ENCODE data around the gene PARD3. TPM values are rescaled to one million over a fixed set of nuclear protein-coding genes. Genes with fewer than 3 reads are reported as not detected.

Gene PARD3
- polyA plus RNA-seq, 2 of the 4 experiments (the other 2 are of a cell fraction), result 110 to 200 TPM

DNA sequence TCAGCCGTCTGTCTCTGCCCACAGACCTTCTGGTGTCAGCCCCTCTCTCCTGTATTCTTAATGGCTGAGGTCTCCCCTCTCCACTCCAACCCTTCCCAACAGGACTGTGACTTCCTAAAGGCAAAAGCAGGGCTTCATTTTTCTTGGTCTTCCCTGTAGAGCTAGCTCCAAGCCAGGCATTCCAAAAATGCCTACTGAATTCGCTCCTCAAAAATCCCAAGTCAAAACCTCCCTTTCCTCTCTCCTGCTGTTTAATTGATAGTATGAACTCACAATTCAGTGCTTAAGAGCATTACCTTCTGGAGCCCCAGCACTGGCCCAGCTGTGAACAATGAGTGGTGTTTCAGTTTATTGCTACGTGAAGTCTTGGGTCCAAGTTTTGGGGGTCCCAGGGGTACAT lies 628.4 kb downstream of the PARD3 start:
- ChIA-PET POLR2A (no interaction called here), CTCF (interaction anchor here (1.0 to 1.7 kb wide), 2 partner anchors 22 to 441 kb away, joined by 3 to 5 read pairs; no protein-coding TSS in a partner anchor)
- no peak for FAIRE-seq
- no peak for DNase-seq (ENCODE audit: low read depth in 1 of 2, low spot score in 1 of 2)
- H3K4me2 ChIP-seq, result no peak overlapping the region
- no peak for ATAC-seq
- no peaks in the 10 kb centered on the region for H3K9me3 ChIP-seq
- WGBS (ENCODE audit: missing lambda C conversion rate), result 100% methylated on average over 3 of the region's 3 CpGs
- H3K4me3 ChIP-seq, result no peak overlapping the region
- no peak for TF ChIP-seq MAFK (IDR thresholded peaks at IDR 0.05; ENCODE audit: partially characterized antibody)
- no peak for TF ChIP-seq E2F6 (IDR thresholded peaks at IDR 0.05; ENCODE audit: borderline replicate concordance, low read depth)
- TF ChIP-seq ESRRA (IDR thresholded peaks at IDR 0.05; ENCODE audit: borderline replicate concordance, low read length), result no peak
- H3K27ac ChIP-seq, result no peak overlapping the region
- H3K4me1 ChIP-seq, result peaks cover 12% of the 10 kb centered on the region; the same call in 2 of the 3 replicates

DNA sequence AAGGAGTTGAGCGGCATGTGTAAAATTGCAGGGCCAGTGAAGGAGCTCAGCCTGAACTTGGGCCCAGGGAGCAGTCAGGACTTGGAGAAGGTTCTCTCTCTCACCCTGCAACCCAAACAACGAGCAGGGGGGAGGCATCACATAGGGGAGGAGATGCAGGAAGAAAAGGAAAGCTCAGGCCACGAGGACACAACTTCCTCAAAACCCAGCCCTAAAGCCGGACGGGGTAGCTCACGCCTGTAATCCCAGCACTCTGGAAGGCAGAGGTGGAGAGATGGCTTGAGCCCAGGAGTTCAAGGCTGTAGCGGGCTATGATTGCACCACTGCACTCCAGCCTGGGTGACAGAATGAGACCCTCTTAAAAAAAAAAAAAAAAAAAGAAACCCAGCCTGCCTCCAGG lies 629.1 kb downstream of the PARD3 start:
- H3K4me2 ChIP-seq, result no peak overlapping the region
- CTCF ChIA-PET, result interaction anchor here (1.0 to 2.1 kb wide), 2 partner anchors 16 to 442 kb away, joined by 3 to 4 read pairs; no protein-coding TSS in a partner anchor
- POLR2A ChIA-PET, result no interaction called here
- FAIRE-seq, result no peak
- ATAC-seq, result no peak
- H3K27ac ChIP-seq, result no peak overlapping the region
- WGBS (ENCODE audit: missing lambda C conversion rate), result 82% methylated on average over 7 of the region's 7 CpGs
- no peaks in the 10 kb centered on the region for H3K9me3 ChIP-seq
- no peak overlapping the region for H3K4me3 ChIP-seq
- no peak for DNase-seq (ENCODE audit: low read depth in 1 of 2, low spot score in 1 of 2)
- peaks cover 17% of the 10 kb centered on the region; the same call in 2 of the 3 replicates for H3K4me1 ChIP-seq
- no peak for TF ChIP-seq CHD2 (IDR thresholded peaks at IDR 0.05; ENCODE audit: low read length, partially characterized antibody)

- Histone ChIP-seq H3K4me2 (no peak overlapping the region; the same call in 2 of the 3 replicates), H3K4me3 (no peak overlapping the region), H3K4me1 (peaks cover 17% of the 10 kb centered on the region; the same call in 2 of the 3 replicates), H3K9me3 (no peaks in the 10 kb centered on the region), H3K27ac (no peak overlapping the region)
- 88% methylated on average over 1 of the region's 1 CpG for WGBS (ENCODE audit: missing lambda C conversion rate)
- TF ChIP-seq, protein P1, sequence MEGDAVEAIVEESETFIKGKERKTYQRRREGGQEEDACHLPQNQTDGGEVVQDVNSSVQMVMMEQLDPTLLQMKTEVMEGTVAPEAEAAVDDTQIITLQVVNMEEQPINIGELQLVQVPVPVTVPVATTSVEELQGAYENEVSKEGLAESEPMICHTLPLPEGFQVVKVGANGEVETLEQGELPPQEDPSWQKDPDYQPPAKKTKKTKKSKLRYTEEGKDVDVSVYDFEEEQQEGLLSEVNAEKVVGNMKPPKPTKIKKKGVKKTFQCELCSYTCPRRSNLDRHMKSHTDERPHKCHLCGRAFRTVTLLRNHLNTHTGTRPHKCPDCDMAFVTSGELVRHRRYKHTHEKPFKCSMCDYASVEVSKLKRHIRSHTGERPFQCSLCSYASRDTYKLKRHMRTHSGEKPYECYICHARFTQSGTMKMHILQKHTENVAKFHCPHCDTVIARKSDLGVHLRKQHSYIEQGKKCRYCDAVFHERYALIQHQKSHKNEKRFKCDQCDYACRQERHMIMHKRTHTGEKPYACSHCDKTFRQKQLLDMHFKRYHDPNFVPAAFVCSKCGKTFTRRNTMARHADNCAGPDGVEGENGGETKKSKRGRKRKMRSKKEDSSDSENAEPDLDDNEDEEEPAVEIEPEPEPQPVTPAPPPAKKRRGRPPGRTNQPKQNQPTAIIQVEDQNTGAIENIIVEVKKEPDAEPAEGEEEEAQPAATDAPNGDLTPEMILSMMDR (IDR thresholded peaks at IDR 0.05), result no peak
- TF ChIP-seq SREBF2 (IDR thresholded peaks at IDR 0.05) (no peak), ZC3H11A (IDR thresholded peaks at IDR 0.05) (no peak), NFE2L2 (conservative IDR thresholded peaks at IDR 0.05; ENCODE audit: low read length) (no peak), ELK1 (IDR thresholded peaks at IDR 0.05; ENCODE audit: low read depth, low read length) (no peak), KDM5A (IDR thresholded peaks at IDR 0.05) (no peak), TFCP2L1 (CRISPR knock-in tag; IDR thresholded peaks at IDR 0.05) (no peak), RCOR1 (IDR thresholded peaks at IDR 0.05; ENCODE audit: low read depth, low read length) (no peak)
- TF ChIP-seq, protein P2, sequence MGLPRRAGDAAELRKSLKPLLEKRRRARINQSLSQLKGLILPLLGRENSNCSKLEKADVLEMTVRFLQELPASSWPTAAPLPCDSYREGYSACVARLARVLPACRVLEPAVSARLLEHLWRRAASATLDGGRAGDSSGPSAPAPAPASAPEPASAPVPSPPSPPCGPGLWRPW (IDR thresholded peaks at IDR 0.05), result no peak
- ATAC-seq (no peak), DNase-seq (ENCODE audit: low read depth in 1 of 2, low spot score in 1 of 2) (no peak), FAIRE-seq (no peak)
- CTCF ChIA-PET, result interaction anchor here (0.7 to 2.1 kb wide), 2 partner anchors 15 to 851 kb away, joined by 3 to 4 read pairs; partner anchors contain the start of gene NRP1
- POLR2A ChIA-PET, result interaction anchor here (0.6 kb wide), 1 partner anchor 16 kb away, joined by 4 read pairs; no protein-coding TSS in a partner anchor
These were observed 630.1 kb downstream of the PARD3 start for GRCh38 chr10:34184939-34185386.

DNA sequence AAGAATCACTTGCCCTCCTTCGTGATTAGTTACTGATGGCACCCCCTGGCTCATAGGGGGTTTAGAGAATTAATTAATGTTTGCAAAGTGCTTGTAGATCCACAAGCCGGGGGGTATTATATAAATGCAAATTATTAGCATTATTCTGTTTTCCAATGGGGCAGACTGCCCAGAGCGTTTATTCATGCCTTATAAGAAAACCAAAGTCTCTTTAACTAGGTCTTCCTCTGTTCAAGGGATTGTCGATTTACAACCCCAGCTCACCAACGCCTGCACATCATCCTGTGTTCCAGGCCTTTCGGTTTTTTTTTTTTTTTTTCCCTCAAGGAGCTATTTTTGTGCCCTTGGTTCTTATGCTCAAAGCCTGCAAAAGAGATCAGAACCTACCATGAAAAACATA lies 630.7 kb downstream of the PARD3 start:
- ATAC-seq (no peak), FAIRE-seq (no peak), DNase-seq (ENCODE audit: low read depth in 1 of 2, low spot score in 1 of 2) (no peak)
- WGBS (ENCODE audit: missing lambda C conversion rate), result 96% methylated on average over 6 of the region's 6 CpGs
- H3K9me3 ChIP-seq, result no peaks in the 10 kb centered on the region
- ChIA-PET CTCF (interaction anchor here (0.7 to 2.1 kb wide), 2 partner anchors 14 to 850 kb away, joined by 3 to 4 read pairs; partner anchors contain the start of gene NRP1), POLR2A (interaction anchor here (0.6 kb wide), 2 partner anchors 10 to 15 kb away, joined by 3 to 4 read pairs; no protein-coding TSS in a partner anchor)
- no peak overlapping the region for H3K27ac ChIP-seq
- H3K4me3 ChIP-seq, result no peak overlapping the region
- H3K4me1 ChIP-seq, result peaks cover 17% of the 10 kb centered on the region; the same call in 2 of the 3 replicates
- H3K4me2 ChIP-seq, result no peak overlapping the region
- TF ChIP-seq CHD2 (IDR thresholded peaks at IDR 0.05; ENCODE audit: low read length, partially characterized antibody), result no peak
- TF ChIP-seq, protein P3, sequence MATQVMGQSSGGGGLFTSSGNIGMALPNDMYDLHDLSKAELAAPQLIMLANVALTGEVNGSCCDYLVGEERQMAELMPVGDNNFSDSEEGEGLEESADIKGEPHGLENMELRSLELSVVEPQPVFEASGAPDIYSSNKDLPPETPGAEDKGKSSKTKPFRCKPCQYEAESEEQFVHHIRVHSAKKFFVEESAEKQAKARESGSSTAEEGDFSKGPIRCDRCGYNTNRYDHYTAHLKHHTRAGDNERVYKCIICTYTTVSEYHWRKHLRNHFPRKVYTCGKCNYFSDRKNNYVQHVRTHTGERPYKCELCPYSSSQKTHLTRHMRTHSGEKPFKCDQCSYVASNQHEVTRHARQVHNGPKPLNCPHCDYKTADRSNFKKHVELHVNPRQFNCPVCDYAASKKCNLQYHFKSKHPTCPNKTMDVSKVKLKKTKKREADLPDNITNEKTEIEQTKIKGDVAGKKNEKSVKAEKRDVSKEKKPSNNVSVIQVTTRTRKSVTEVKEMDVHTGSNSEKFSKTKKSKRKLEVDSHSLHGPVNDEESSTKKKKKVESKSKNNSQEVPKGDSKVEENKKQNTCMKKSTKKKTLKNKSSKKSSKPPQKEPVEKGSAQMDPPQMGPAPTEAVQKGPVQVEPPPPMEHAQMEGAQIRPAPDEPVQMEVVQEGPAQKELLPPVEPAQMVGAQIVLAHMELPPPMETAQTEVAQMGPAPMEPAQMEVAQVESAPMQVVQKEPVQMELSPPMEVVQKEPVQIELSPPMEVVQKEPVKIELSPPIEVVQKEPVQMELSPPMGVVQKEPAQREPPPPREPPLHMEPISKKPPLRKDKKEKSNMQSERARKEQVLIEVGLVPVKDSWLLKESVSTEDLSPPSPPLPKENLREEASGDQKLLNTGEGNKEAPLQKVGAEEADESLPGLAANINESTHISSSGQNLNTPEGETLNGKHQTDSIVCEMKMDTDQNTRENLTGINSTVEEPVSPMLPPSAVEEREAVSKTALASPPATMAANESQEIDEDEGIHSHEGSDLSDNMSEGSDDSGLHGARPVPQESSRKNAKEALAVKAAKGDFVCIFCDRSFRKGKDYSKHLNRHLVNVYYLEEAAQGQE (IDR thresholded peaks at IDR 0.05), result no peak
- TF ChIP-seq, protein P4, sequence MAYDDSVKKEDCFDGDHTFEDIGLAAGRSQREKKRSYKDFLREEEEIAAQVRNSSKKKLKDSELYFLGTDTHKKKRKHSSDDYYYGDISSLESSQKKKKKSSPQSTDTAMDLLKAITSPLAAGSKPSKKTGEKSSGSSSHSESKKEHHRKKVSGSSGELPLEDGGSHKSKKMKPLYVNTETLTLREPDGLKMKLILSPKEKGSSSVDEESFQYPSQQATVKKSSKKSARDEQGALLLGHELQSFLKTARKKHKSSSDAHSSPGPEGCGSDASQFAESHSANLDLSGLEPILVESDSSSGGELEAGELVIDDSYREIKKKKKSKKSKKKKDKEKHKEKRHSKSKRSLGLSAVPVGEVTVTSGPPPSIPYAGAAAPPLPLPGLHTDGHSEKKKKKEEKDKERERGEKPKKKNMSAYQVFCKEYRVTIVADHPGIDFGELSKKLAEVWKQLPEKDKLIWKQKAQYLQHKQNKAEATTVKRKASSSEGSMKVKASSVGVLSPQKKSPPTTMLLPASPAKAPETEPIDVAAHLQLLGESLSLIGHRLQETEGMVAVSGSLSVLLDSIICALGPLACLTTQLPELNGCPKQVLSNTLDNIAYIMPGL (CRISPR knock-in tag; IDR thresholded peaks at IDR 0.05; ENCODE audit: borderline replicate concordance), result no peak
- no peak for TF ChIP-seq JUNB (IDR thresholded peaks at IDR 0.05)
- no peak for TF ChIP-seq MAX (IDR thresholded peaks at IDR 0.05)
- TF ChIP-seq RCOR1 (IDR thresholded peaks at IDR 0.05; ENCODE audit: low read depth, low read length), result no peak
- no peak for TF ChIP-seq GATA3 (IDR thresholded peaks at IDR 0.05; ENCODE audit: borderline replicate concordance)
- no peak for TF ChIP-seq RAD21 (conservative IDR thresholded peaks at IDR 0.05 in 1 of 2, IDR thresholded peaks at IDR 0.05 in 1 of 2)

Data from A549 (cell line).